Measurements from ENCODE around the gene MGAT1.
"Not testable (repeated sequence)": the region's sequence is repeated elsewhere in the genome, so short reads cannot be mapped to it uniquely, and the experiment has no call there.

- TF ChIP-seq, protein P1, sequence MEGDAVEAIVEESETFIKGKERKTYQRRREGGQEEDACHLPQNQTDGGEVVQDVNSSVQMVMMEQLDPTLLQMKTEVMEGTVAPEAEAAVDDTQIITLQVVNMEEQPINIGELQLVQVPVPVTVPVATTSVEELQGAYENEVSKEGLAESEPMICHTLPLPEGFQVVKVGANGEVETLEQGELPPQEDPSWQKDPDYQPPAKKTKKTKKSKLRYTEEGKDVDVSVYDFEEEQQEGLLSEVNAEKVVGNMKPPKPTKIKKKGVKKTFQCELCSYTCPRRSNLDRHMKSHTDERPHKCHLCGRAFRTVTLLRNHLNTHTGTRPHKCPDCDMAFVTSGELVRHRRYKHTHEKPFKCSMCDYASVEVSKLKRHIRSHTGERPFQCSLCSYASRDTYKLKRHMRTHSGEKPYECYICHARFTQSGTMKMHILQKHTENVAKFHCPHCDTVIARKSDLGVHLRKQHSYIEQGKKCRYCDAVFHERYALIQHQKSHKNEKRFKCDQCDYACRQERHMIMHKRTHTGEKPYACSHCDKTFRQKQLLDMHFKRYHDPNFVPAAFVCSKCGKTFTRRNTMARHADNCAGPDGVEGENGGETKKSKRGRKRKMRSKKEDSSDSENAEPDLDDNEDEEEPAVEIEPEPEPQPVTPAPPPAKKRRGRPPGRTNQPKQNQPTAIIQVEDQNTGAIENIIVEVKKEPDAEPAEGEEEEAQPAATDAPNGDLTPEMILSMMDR (IDR thresholded peaks at IDR 0.05; ENCODE audit: low read length): not testable (repeated sequence)
- not testable (repeated sequence) for TF ChIP-seq EZH2 (IDR thresholded peaks at IDR 0.05; ENCODE audit: borderline replicate concordance, low read length)
Measured at GRCh38 chr5:180828756-180829531, 26.3 kb upstream of the MGAT1 start.

Measured in OCI-LY1 (cell line).